ENCODE measurements around the gene VNN1.
"Not testable (repeated sequence)": the region's sequence is repeated elsewhere in the genome, so short reads cannot be mapped to it uniquely, and the experiment has no call there.

The VNN1 gene

DNA sequence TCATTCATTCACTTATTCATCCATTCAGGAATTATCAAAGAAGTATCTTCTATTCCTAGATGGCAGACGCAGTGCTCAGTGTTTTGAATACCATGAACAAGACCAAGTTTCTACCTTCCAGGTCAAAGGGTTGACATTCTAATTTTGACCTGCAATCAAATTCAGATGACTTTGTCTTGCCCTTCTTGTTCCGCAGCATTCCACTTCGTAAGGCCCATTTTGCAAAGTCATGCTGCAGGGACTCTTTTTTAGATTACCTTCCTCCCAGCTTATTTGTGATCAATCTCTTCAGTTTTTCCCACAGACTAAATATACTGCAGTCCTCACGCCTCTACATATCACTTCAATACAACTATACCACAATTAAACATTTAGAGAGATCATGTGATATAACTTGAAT is 47.7 kb downstream of the VNN1 start:
- DNase-seq: no peak

GRCh38 chr6:132664309-132665034 is 49.4 kb downstream of the VNN1 start:
- DNase-seq: no peak

DNA sequence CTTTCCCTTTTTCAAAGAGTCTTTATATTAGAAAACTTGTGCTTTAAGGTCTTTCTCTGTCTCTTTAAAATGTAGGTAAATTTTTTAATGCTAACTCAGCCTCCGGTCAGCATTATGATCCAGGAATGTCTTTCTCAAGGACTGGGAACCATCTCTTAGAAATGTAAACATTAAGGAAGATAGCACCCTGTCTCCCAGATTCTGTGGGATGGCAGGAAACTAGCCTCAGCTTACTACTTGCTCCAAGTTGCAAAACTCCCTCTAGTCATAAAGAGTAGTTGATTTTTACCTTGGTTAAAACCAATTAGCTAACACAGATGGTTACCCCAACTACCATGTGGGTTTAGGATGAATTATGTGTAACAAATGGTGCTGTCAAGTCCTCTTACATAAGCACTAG is 50.2 kb downstream of the VNN1 start:
- no peak for DNase-seq

DNA sequence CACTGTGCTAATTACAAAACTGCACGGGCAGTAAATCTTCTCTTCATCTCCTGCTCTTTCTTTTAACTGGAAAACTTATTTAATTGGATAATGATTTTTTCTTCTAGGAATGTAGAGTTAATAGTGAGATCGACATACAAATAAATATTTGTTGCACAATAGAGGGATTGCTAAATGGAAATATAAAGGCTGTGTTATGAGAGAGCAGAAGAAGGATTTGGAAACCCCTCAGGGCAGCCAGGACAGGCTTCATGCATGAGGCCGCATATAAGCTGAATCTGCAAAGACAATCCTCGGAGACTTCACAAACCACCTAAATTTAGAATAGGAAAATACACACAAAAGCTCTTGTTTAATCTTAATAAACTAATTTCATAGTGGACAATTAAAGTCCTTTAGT is 51.9 kb downstream of the VNN1 start:
- DNase-seq: no peak

GRCh38 chr6:132659082-132659481 is 54.8 kb downstream of the VNN1 start, which contains the start of gene TAAR1:
Gene TAAR1 (minus strand): TSS chr6:132659182. CDS start chr6:132646003, 13,179 bp downstream.
- no peak for DNase-seq

DNA sequence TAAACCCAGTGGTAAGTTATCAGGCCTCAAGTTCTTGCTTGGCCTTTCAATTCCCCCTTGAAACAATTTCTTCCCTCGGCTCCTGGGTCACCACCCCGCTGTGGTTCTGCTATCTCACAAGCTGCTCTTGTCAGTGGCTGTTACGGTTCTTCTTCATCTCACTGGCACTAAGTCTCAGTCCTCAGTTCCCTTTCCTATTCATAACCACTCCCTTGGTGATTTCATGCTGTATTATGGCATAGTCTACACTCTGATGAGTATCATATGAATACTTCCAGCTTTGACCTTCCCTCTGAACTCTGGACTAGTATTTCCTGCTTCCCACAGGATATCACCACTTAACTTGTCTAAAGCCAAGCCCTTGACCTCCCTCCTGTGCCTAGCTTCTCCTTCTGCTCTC is 62.8 kb downstream of the VNN1 start:
- DNase-seq: no peak

- no peak for DNase-seq
Measured at GRCh38 chr6:132650429-132650828, 63.4 kb downstream of the VNN1 start.

DNA sequence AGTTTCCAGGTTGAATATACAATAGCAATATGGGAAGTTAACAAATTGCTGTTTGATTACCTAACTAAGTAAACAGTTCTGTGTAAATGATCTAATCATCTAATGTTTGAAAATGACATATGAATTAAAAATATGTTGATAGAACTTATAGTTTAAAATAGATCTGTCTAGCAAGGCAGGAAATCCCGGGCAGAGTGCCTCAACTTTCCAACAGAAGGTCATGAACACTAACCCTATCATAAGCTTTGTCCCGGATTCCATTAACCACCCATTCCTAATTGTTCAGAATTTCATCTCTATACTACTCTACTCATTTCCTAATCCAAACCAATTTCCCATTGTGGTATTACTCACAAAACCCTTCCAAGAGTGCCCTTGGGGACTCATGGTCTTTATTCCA is 65.0 kb downstream of the VNN1 start:
- no peak for DNase-seq

DNA sequence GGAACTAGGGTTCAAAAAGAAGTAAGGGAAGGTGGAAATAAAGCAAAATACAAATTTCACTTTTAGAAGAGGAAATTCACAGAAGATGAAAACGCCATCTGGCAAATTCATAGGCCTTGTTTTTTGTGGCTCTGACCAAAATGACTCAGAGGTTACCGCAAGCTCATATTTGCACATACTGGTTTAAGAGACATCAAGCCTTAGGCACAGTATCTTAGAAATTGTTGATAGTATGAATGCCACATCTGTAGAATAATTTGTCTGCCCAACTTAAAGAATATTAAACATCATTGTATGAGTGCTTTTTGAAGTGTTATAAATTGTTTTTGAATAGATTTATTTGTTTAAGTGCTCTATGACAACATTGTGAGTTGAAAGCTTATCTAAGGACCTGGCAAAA is 65.5 kb downstream of the VNN1 start:
- no peak for DNase-seq

DNA sequence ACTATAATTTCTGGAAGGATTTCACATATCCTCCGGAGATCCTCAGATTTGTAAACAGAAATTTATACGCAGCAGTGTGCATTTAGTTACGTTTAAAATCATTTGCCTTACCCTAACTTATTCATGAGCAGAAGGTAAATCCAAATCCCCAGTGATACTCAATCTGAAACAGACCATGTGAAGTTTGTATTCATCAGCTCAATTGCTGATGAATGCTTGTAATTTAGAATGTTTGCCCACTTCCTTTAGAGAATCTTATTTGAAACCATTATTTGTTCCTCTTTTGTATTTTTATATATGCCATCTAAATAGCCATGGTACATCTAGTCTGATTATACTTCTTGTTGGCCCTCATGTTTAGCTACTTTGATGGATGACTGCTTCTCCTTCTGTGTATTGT is 70.3 kb downstream of the VNN1 start:
- DNase-seq: no peak

DNA sequence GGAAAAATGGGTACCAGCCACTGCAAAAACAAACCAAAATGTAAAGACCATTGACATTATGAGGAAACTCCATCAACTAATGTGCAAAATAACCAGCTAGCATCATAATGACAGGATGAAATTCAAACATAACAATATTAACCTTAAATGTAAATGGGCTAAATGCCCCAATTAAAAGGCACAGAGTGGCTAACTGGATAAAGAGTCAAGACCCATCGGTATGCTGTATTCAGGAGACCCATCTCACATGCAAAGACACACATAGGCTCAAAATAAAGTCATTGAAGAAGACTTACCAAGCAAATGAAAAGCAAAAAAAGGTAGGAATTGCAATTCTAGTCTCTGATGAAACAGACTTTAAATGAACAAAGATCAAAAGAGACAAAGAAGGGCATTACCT is 76.7 kb downstream of the VNN1 start:
- DNase-seq: not testable (repeated sequence)

DNA sequence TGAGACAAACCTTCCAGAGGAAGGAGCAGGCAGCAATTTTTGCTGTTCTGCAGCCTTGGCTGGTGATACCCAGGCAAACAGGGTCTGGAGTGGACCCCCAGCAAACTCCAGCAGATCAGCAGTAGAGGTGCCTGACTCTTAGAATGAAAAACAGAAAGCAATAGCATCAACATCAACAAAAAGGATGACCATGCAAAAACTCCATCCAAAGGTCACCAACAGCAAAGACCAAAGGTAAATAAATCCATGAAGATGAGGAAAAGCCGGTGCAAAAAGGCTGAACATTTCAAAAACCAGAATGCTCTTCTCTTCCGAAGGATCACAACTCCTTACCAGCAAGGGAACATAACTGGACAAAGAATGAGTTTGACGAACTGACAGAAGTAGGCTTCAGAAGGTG is 77.9 kb downstream of the VNN1 start:
- DNase-seq: not testable (repeated sequence)

- not testable (repeated sequence) for DNase-seq
Measured at GRCh38 chr6:132635288-132635687, 78.6 kb downstream of the VNN1 start.

- no peak for DNase-seq
Measured at GRCh38 chr6:132634796-132635195, 79.1 kb downstream of the VNN1 start.

GRCh38 chr6:132633362-132633761 is 80.5 kb downstream of the VNN1 start:
- DNase-seq: no peak
